NCI-H2196 treated with DMSO at 0.1 percent for 48 hours (cell line): ENCODE measurements around the gene HDAC8.

Experiments used
- DNase-seq: peaks from one replicate; lab custom pipeline; 2025; ENCODE audit not compliant: unreplicated experiment; lab: John Stamatoyannopoulos, UW

Gene HDAC8

GRCh38 chrX:72297953-72298730 lies 274.5 kb downstream of the HDAC8 start:
- DNase-seq, result no peak

- no peak for DNase-seq
Observed at GRCh38 chrX:72296991-72297390, 275.7 kb downstream of the HDAC8 start.

GRCh38 chrX:72295745-72296144 lies 276.9 kb downstream of the HDAC8 start:
- DNase-seq, result no peak

GRCh38 chrX:72294497-72294896 lies 278.1 kb downstream of the HDAC8 start:
- no peak for DNase-seq

- no peak for DNase-seq
Observed at GRCh38 chrX:72282302-72282701, 290.3 kb downstream of the HDAC8 start.

- DNase-seq, result no peak
Observed at GRCh38 chrX:72280321-72280845, 292.3 kb downstream of the HDAC8 start.
